Transverse colon (tissue), 4 donors: ENCODE data around the gene MRPL19. TPM values are rescaled to one million over a fixed set of nuclear protein-coding genes. Genes with fewer than 3 reads are reported as not detected.

Source experiments
- DNase-seq: peaks from one replicate; pipeline ENCODE4 v3.0.0-alpha.2; 2019
- H3K27ac ChIP-seq, 4 donors: fragments of 200-600 bp; sonication (generic); 2 replicates each; pipeline ENCODE4 v1.5.1; 2016 to 2018; ENCODE audit warnings: inconsistent platforms in 4 of 4
- H3K27me3 ChIP-seq: fragments of 200-600 bp; sonication (generic); 2 replicates; pipeline ENCODE4 v1.5.1; 2017; ENCODE audit warnings: inconsistent platforms
- H3K36me3 ChIP-seq, 4 donors: fragments of 200-600 bp; sonication (generic); 2 replicates each; pipeline ENCODE4 v1.5.1; 2017 to 2019; ENCODE audit warnings: inconsistent platforms in 4 of 4
- H3K4me1 ChIP-seq, 4 donors: fragments of 200-600 bp; sonication (generic); 2 replicates each; pipeline ENCODE4 v1.5.1; 2017 to 2020; ENCODE audit warnings: inconsistent platforms in 4 of 4
- H3K4me3 ChIP-seq, 4 donors: fragments of 200-600 bp; sonication (generic); 1 replicate in 1 of 4; 2 replicates in 3 of 4; pipeline versions ENCODE4 v1.5.1 to v1.6.1; 2017 to 2019; ENCODE audit warnings: inconsistent platforms in 4 of 4
- H3K9me3 ChIP-seq, 2 donors: fragments of 200-600 bp; sonication (generic); 2 replicates each; pipeline ENCODE4 v1.5.1; 2017 to 2019; ENCODE audit warnings: inconsistent platforms in 2 of 2
- CTCF ChIP-seq, 5 experiments: fragments of 200-600 bp in 3 of 5; fragments of 450-650 bp in 2 of 5; sonication (generic) in 3 of 5; IDR thresholded peaks; 1 replicate in 2 of 5; 2 replicates in 3 of 5; pipeline ENCODE4 v1.5.1; 2016 to 2017; ENCODE audit warnings: antibody characterized with exemption in 5 of 5, inconsistent platforms in 3 of 5, mild to moderate bottlenecking in 2 of 5, moderate library complexity in 1 of 5
- EP300 ChIP-seq: sonication (generic); formaldehyde crosslinking; IDR thresholded peaks from one replicate; pipeline ENCODE4 v1.6.1; 2017; ENCODE audit warnings: antibody characterized with exemption, low read depth
- POLR2A ChIP-seq: fragments of 450-650 bp; IDR thresholded peaks from one replicate; pipeline ENCODE4 v1.6.1; 2016; ENCODE audit warnings: antibody characterized with exemption, mild to moderate bottlenecking, moderate library complexity
- POLR2AphosphoS5 ChIP-seq, 3 donors: sonication (generic); formaldehyde crosslinking; IDR thresholded peaks; one replicate each; pipeline ENCODE4 v1.6.1; 2016; ENCODE audit warnings: antibody characterized with exemption in 3 of 3
- WGBS, 2 donors: methylation state at CpG; one replicate each; pipeline ENCODE4 v1.1.5; 2018; ENCODE audit warnings: low coverage in 1 of 2; 5-methylcytosine and 5-hydroxymethylcytosine counted together
- in situ Hi-C, 4 donors: fragments of 200-750 bp; cut with MboI; loops; one replicate each; pipeline versions ENCODE4 v1.15.0 to v1.15.1; 2017; ENCODE audit warnings: low sequenced_read_pairs in 3 of 4, low pct_ligation_motif_present in 1 of 4, low pct_unique_long_range_greater_than_20kb in 1 of 4
- intact Hi-C: fragments of 100-400 bp; cut with DNase I; formaldehyde crosslinking; loops from one replicate; pipeline ENCODE4 v1.15.1; 2023; ENCODE audit warnings: low total_unique reads
- total RNA-seq, 4 donors: library from RNA; depleted of rRNA; stranded (reverse); fragments of >200 nt; gene quantifications; one replicate each; pipeline ENCODE4 v1.1.0, GENCODE V29; 2016

MRPL19 gene
- total RNA-seq, 4 donors from 2014 or later = 4.4 to 131 (median 27.4) TPM

GRCh38 chr2:75607988-75608683 is 38.4 kb upstream of the MRPL19 start:
- peaks cover 34% of the 10 kb centered on the region for H3K27me3 ChIP-seq
- intact Hi-C loops (no loop called here), in situ Hi-C loops (loop anchor here (25.0 kb wide), 2 partner anchors 696 to 921 kb away; no protein-coding TSS in a partner anchor)
- WGBS, 2 donors = 53 to 58% methylated on average over 6 to 7 of the region's 7 CpGs
- no peak overlapping the region for H3K4me3 ChIP-seq
- H3K9me3 ChIP-seq = no peaks in the 10 kb centered on the region
- no peaks in the 10 kb centered on the region for H3K36me3 ChIP-seq
- peaks cover 3 to 4% (median 3%) of the 10 kb centered on the region in 4 donors for H3K4me1 ChIP-seq
- no peak overlapping the region for H3K27ac ChIP-seq
- TF ChIP-seq POLR2A = no peak
- no peak for TF ChIP-seq EP300
- TF ChIP-seq POLR2AphosphoS5 (IDR thresholded peaks at IDR 0.05) = no peak
- no peak for TF ChIP-seq CTCF (IDR thresholded peaks at IDR 0.05)
- DNase-seq = no peak

GRCh38 chr2:75608684-75609333 is 37.8 kb upstream of the MRPL19 start:
- no peak overlapping the region for H3K4me3 ChIP-seq
- peaks cover 3 to 4% (median 3%) of the 10 kb centered on the region in 4 donors for H3K4me1 ChIP-seq
- DNase-seq = peak; percentile 38
- no peak for TF ChIP-seq POLR2AphosphoS5 (IDR thresholded peaks at IDR 0.05)
- TF ChIP-seq CTCF (IDR thresholded peaks at IDR 0.05) = peak; percentile 66 to 93 (median 78)
- TF ChIP-seq EP300 = no peak
- no peak for TF ChIP-seq POLR2A
- H3K27ac ChIP-seq = no peak overlapping the region
- 14% methylated on average over 20 of the region's 25 CpGs; no CpG with 5 or more reads in 1 of the 2 donors for WGBS, 2 donors
- H3K27me3 ChIP-seq = peaks cover 34% of the 10 kb centered on the region
- intact Hi-C loops (no loop called here), in situ Hi-C loops (loop anchor here (25.0 kb wide), 2 partner anchors 697 to 922 kb away; no protein-coding TSS in a partner anchor)
- H3K36me3 ChIP-seq = no peaks in the 10 kb centered on the region
- no peaks in the 10 kb centered on the region for H3K9me3 ChIP-seq

GRCh38 chr2:75609334-75609689 is 37.3 kb upstream of the MRPL19 start:
- H3K36me3 ChIP-seq = no peaks in the 10 kb centered on the region
- no peak overlapping the region for H3K27ac ChIP-seq
- TF ChIP-seq EP300 = no peak
- no peak for TF ChIP-seq CTCF (IDR thresholded peaks at IDR 0.05)
- no peak for TF ChIP-seq POLR2A
- no peak for TF ChIP-seq POLR2AphosphoS5 (IDR thresholded peaks at IDR 0.05)
- no peak overlapping the region for H3K4me3 ChIP-seq
- H3K9me3 ChIP-seq = no peaks in the 10 kb centered on the region
- WGBS, 2 donors = 42 to 60% methylated on average over 3 to 5 of the region's 5 CpGs
- peaks cover 3 to 4% (median 3%) of the 10 kb centered on the region in 4 donors for H3K4me1 ChIP-seq
- in situ Hi-C loops (loop anchor here (25.0 kb wide), 2 partner anchors 697 to 922 kb away; no protein-coding TSS in a partner anchor), intact Hi-C loops (no loop called here)
- peaks cover 34% of the 10 kb centered on the region for H3K27me3 ChIP-seq
- no peak for DNase-seq

GRCh38 chr2:75609937-75610508 is 36.6 kb upstream of the MRPL19 start:
- in situ Hi-C loops = loop anchor here (25.0 kb wide), 2 partner anchors 698 to 923 kb away; no protein-coding TSS in a partner anchor

More at GRCh38 chr2:75609937-75610508, 36.6 kb upstream of the MRPL19 start:
- intact Hi-C loops = no loop called here
- Histone ChIP-seq H3K36me3 (no peaks in the 10 kb centered on the region), H3K4me1 (peaks cover 3 to 4% (median 3%) of the 10 kb centered on the region in 4 donors), H3K9me3 (no peaks in the 10 kb centered on the region), H3K27me3 (peaks cover 34% of the 10 kb centered on the region), H3K27ac (no peak overlapping the region), H3K4me3 (no peak overlapping the region)
- WGBS, 2 donors = 65 to 90% methylated on average over 2 to 7 of the region's 7 CpGs
- no peak for TF ChIP-seq POLR2AphosphoS5 (IDR thresholded peaks at IDR 0.05)
- TF ChIP-seq EP300 = no peak
- no peak for TF ChIP-seq POLR2A
- no peak for TF ChIP-seq CTCF (IDR thresholded peaks at IDR 0.05)
- DNase-seq = no peak
